Measurements from ENCODE around the gene AK9. TPM values are rescaled to one million over a fixed set of nuclear protein-coding genes. Genes with fewer than 3 reads are reported as not detected.

Gene AK9
- total and polyA plus RNA-seq, 10 of the 15 experiments (the other 5 are each of a cell fraction or from before 2014, with no cell fraction given), result 2.1 to 7.4 (median 4.2) TPM

DNA sequence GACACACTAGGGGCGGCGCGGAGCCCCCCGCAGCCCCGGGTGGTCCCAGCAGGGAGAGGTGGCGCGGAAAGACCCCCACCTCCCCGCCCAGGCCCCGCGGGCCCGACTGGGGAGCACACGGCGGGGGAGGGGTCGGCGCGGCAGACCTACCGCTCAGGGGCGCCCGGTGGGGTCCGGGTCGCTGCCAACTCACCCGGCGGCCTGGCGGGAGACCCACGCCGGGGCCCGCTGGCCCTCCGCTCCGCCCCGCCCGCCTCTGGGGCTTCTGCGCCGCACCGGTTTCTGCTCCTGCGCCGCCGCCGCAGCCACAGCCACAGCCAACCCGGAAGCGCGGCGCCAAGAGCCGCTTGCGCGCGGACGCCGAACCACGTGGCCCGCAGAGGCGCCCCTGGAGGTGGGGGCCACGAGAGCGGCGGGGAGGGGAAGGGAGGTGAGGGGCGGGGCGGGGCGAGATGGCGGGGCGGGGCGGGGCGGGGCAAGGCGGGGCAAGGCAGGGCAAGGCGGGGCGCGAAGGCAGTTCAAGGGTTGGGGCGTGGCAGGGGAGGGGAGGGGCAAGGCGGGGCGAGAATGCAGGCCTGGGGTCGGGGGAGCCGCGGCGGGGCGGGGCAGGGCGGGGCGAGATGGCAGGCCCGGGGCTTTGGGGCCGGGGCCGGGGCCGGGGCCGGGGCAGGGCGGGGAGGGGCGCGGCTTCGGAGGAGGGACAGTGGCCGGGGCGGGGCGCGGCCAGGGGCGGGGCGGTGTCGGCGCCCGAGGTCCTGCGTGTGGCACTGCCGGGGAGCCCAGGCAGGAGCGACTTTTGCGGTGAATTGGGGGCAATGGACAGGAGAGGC lies 207.9 kb downstream of the AK9 start, which contains the start of gene ZBTB24 (continued):
- TF ChIP-seq, protein P1, sequence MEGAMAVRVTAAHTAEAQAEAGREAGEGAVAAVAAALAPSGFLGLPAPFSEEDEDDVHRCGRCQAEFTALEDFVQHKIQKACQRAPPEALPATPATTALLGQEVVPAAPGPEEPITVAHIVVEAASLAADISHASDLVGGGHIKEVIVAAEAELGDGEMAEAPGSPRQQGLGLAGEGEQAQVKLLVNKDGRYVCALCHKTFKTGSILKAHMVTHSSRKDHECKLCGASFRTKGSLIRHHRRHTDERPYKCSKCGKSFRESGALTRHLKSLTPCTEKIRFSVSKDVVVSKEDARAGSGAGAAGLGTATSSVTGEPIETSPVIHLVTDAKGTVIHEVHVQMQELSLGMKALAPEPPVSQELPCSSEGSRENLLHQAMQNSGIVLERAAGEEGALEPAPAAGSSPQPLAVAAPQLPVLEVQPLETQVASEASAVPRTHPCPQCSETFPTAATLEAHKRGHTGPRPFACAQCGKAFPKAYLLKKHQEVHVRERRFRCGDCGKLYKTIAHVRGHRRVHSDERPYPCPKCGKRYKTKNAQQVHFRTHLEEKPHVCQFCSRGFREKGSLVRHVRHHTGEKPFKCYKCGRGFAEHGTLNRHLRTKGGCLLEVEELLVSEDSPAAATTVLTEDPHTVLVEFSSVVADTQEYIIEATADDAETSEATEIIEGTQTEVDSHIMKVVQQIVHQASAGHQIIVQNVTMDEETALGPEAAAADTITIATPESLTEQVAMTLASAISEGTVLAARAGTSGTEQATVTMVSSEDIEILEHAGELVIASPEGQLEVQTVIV (IDR thresholded peaks at IDR 0.05; ENCODE audit: borderline replicate concordance, partially characterized antibody), result peak; percentile 41
- TF ChIP-seq NR2C2 (IDR thresholded peaks at IDR 0.05; ENCODE audit: borderline replicate concordance, control insufficient read depth, insufficient read length, low read depth) (no peak), LARP7 (IDR thresholded peaks at IDR 0.05) (peak; percentile 91), ATF7 (IDR thresholded peaks at IDR 0.05; ENCODE audit: low read depth) (no peak), BACH1 (IDR thresholded peaks at IDR 0.05; ENCODE audit: borderline replicate concordance) (peak; percentile 89), MTA2 (IDR thresholded peaks at IDR 0.05; ENCODE audit: low read depth) (no peak), EGR1 (IDR thresholded peaks at IDR 0.05; ENCODE audit: borderline replicate concordance in 1 of 2, low read depth in 2 of 2, low read length in 2 of 2) (no peak), TCF3 (IDR thresholded peaks at IDR 0.05; ENCODE audit: borderline replicate concordance, insufficient read depth, low read depth, low read length) (no peak), SRF (IDR thresholded peaks at IDR 0.05; ENCODE audit: low read depth in 2 of 2, low read length in 2 of 2) (no peak)
- TF ChIP-seq, protein P2, sequence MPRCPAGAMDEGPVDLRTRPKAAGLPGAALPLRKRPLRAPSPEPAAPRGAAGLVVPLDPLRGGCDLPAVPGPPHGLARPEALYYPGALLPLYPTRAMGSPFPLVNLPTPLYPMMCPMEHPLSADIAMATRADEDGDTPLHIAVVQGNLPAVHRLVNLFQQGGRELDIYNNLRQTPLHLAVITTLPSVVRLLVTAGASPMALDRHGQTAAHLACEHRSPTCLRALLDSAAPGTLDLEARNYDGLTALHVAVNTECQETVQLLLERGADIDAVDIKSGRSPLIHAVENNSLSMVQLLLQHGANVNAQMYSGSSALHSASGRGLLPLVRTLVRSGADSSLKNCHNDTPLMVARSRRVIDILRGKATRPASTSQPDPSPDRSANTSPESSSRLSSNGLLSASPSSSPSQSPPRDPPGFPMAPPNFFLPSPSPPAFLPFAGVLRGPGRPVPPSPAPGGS (IDR thresholded peaks at IDR 0.05; ENCODE audit: borderline replicate concordance, insufficient read depth, low read depth, low read length, poor library complexity, severe bottlenecking), result no peak
- TF ChIP-seq, protein P3, sequence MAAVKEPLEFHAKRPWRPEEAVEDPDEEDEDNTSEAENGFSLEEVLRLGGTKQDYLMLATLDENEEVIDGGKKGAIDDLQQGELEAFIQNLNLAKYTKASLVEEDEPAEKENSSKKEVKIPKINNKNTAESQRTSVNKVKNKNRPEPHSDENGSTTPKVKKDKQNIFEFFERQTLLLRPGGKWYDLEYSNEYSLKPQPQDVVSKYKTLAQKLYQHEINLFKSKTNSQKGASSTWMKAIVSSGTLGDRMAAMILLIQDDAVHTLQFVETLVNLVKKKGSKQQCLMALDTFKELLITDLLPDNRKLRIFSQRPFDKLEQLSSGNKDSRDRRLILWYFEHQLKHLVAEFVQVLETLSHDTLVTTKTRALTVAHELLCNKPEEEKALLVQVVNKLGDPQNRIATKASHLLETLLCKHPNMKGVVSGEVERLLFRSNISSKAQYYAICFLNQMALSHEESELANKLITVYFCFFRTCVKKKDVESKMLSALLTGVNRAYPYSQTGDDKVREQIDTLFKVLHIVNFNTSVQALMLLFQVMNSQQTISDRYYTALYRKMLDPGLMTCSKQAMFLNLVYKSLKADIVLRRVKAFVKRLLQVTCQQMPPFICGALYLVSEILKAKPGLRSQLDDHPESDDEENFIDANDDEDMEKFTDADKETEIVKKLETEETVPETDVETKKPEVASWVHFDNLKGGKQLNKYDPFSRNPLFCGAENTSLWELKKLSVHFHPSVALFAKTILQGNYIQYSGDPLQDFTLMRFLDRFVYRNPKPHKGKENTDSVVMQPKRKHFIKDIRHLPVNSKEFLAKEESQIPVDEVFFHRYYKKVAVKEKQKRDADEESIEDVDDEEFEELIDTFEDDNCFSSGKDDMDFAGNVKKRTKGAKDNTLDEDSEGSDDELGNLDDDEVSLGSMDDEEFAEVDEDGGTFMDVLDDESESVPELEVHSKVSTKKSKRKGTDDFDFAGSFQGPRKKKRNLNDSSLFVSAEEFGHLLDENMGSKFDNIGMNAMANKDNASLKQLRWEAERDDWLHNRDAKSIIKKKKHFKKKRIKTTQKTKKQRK (IDR thresholded peaks at IDR 0.05; ENCODE audit: low read depth, low read length), result no peak
- TF ChIP-seq, protein P4, sequence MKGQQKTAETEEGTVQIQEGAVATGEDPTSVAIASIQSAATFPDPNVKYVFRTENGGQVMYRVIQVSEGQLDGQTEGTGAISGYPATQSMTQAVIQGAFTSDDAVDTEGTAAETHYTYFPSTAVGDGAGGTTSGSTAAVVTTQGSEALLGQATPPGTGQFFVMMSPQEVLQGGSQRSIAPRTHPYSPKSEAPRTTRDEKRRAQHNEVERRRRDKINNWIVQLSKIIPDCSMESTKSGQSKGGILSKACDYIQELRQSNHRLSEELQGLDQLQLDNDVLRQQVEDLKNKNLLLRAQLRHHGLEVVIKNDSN (IDR thresholded peaks at IDR 0.05; ENCODE audit: borderline replicate concordance, extremely low read length, insufficient read depth, low read depth, low read length), result peak; percentile 89
- TF ChIP-seq, protein P5, sequence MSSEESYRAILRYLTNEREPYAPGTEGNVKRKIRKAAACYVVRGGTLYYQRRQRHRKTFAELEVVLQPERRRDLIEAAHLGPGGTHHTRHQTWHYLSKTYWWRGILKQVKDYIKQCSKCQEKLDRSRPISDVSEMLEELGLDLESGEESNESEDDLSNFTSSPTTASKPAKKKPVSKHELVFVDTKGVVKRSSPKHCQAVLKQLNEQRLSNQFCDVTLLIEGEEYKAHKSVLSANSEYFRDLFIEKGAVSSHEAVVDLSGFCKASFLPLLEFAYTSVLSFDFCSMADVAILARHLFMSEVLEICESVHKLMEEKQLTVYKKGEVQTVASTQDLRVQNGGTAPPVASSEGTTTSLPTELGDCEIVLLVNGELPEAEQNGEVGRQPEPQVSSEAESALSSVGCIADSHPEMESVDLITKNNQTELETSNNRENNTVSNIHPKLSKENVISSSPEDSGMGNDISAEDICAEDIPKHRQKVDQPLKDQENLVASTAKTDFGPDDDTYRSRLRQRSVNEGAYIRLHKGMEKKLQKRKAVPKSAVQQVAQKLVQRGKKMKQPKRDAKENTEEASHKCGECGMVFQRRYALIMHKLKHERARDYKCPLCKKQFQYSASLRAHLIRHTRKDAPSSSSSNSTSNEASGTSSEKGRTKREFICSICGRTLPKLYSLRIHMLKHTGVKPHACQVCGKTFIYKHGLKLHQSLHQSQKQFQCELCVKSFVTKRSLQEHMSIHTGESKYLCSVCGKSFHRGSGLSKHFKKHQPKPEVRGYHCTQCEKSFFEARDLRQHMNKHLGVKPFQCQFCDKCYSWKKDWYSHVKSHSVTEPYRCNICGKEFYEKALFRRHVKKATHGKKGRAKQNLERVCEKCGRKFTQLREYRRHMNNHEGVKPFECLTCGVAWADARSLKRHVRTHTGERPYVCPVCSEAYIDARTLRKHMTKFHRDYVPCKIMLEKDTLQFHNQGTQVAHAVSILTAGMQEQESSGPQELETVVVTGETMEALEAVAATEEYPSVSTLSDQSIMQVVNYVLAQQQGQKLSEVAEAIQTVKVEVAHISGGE (CRISPR knock-in tag; IDR thresholded peaks at IDR 0.05), result no peak
- TF ChIP-seq, protein P6, sequence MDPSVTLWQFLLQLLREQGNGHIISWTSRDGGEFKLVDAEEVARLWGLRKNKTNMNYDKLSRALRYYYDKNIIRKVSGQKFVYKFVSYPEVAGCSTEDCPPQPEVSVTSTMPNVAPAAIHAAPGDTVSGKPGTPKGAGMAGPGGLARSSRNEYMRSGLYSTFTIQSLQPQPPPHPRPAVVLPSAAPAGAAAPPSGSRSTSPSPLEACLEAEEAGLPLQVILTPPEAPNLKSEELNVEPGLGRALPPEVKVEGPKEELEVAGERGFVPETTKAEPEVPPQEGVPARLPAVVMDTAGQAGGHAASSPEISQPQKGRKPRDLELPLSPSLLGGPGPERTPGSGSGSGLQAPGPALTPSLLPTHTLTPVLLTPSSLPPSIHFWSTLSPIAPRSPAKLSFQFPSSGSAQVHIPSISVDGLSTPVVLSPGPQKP (IDR thresholded peaks at IDR 0.05; ENCODE audit: low read depth, low read length), result no peak

All from GM12878 (cell line).